A673 (cell line): ENCODE measurements around the gene RGS2.

Source experiments
- CTCF ChIP-seq: fragments of 300-800, 200-600 bp; sonication (generic); conservative IDR thresholded peaks from 2 replicates; pipeline ENCODE4 v1.5.1; 2017; ENCODE audit warnings: low read depth, mild to moderate bottlenecking, antibody characterized with exemption, low read length, moderate library complexity, mixed read lengths
- EZH2 ChIP-seq: fragments of 200-600 bp; sonication (generic); IDR thresholded peaks from 2 replicates; pipeline ENCODE4 v1.6.1; 2017; ENCODE audit warnings: borderline replicate concordance, low read depth, mild to moderate bottlenecking, mixed read lengths, antibody characterized with exemption, low read length; ENCODE audit not compliant: poor library complexity, severe bottlenecking

GRCh38 chr1:192766009-192766625 is 42.7 kb upstream of the RGS2 start:
- TF ChIP-seq CTCF (no peak), EZH2 (no peak)
